OCI-LY3 (cell line): ENCODE measurements around the gene CHTF18.

Source experiments
- H2AFZ ChIP-seq: fragments of 200-600, 300-600 bp; shearing (Covaris generic); 2 replicates; pipeline ENCODE4 v1.6.0; 2014; ENCODE audit warnings: antibody characterized with exemption, low read depth, low read length
- H3K27ac ChIP-seq: fragments of 200-600, 300-600 bp; sonication (generic); 2 replicates; pipeline ENCODE4 v1.5.1; 2014; ENCODE audit warnings: mild to moderate bottlenecking, low read length, moderate library complexity, mixed read lengths
- H3K27me3 ChIP-seq: fragments of 200-600, 300-600 bp; sonication (generic); 2 replicates; pipeline ENCODE4 v1.6.1; 2014; ENCODE audit warnings: low read depth, low read length, mixed read lengths
- H3K36me3 ChIP-seq: fragments of 200-600, 300-600 bp; sonication (generic); replicated peaks from 2 replicates; pipeline ENCODE3; 2014; ENCODE audit warnings: low read depth, low read length, mixed read lengths
- H3K4me1 ChIP-seq: fragments of 300-600, 200-600 bp; sonication (generic); 2 replicates; pipeline ENCODE4 v1.6.1; 2014; ENCODE audit warnings: low read length, mixed read lengths
- H3K4me2 ChIP-seq: fragments of 200-600, 300-600 bp; sonication (generic); 2 replicates; pipeline ENCODE4 v1.6.1; 2014; ENCODE audit warnings: low read length, mixed read lengths
- H3K4me3 ChIP-seq: fragments of 300-600, 200-600 bp; sonication (generic); 2 replicates; pipeline ENCODE4 v1.5.1; 2014; ENCODE audit warnings: antibody characterized with exemption, mild to moderate bottlenecking, low read length, moderate library complexity
- H3K79me2 ChIP-seq: fragments of 300-600, 200-600 bp; shearing (Covaris generic); 2 replicates; pipeline ENCODE4 v1.6.1; 2014; ENCODE audit warnings: mild to moderate bottlenecking, low read length, mixed read lengths
- H3K9ac ChIP-seq: fragments of 300-600, 200-600 bp; shearing (Covaris generic); 2 replicates; pipeline ENCODE4 v1.6.0; 2014; ENCODE audit warnings: mild to moderate bottlenecking, low read length, moderate library complexity
- H3K9me3 ChIP-seq: fragments of 200-600, 300-600 bp; shearing (Covaris generic); 2 replicates; pipeline ENCODE4 v1.6.1; 2014; ENCODE audit warnings: low read length, mixed read lengths; ENCODE audit not compliant: insufficient read depth
- H4K20me1 ChIP-seq: fragments of 200-600, 300-600 bp; sonication (generic); 2 replicates; pipeline ENCODE4 v1.6.1; 2016; ENCODE audit warnings: low read length, mixed read lengths; ENCODE audit not compliant: insufficient read depth
- EZH2phosphoT487 ChIP-seq: fragments of 200-600 bp; shearing (Covaris generic); IDR thresholded peaks from 2 replicates; pipeline ENCODE4 v1.6.1; 2018; ENCODE audit warnings: antibody characterized with exemption, mixed run types, low read depth
- TF ChIP-seq, protein P1 (sequence below): fragments of 200-600, 300-600 bp; sonication (generic); IDR thresholded peaks from 2 replicates; pipeline ENCODE4 v1.5.1; 2014; ENCODE audit warnings: antibody characterized with exemption, low read length, low read depth

The CHTF18 gene

DNA sequence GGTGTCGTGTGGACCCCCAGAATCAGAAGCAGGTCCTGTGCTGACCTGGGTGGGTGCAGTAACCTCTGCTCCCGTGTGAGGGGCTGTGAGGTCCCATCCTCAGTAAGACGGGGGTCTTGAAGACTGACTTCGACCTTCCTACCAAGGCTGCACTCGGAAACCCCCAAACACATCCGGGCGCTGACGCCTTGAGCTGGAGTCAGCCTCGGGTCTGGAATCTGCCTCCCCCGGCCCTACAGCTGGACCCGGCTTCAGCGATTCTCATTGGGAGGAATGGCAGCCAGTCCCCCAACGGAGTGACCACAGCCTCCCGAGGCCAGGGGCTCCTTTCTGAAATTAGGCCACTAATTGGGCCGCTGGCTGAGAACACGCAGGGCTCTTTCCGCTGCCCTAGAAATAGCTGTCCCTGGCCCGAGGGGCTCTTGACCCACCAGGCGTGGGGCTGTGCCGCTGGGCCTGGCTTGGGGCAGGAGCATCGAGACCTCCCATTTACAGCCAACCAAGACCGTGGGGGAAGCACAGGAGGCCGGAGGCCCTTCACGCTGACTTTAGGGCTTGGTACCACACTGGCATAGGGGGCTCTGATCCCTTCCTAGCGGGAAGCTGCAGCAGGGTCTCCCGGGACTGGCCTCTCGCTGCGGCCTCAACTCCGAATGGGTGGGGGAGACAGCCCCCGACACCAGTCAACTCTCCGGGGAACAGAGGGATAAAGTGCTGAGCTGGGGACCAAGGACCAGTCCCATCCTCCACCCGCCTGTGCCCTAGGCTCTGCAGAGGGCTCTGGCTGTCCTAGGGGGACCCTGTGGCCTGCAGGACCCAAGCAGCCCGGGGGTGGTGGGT is 14.7 kb downstream of the CHTF18 start:
- no peaks in the 10 kb centered on the region for H3K36me3 ChIP-seq
- H3K4me2 ChIP-seq, result no peak overlapping the region
- H3K4me3 ChIP-seq, result no peak overlapping the region
- H3K27me3 ChIP-seq, result peaks cover 16% of the 10 kb centered on the region
- H3K79me2 ChIP-seq, result peaks cover 8% of the 10 kb centered on the region; the same call in 1 of the 2 replicates
- no peak for TF ChIP-seq EZH2phosphoT487
- TF ChIP-seq, protein P1, sequence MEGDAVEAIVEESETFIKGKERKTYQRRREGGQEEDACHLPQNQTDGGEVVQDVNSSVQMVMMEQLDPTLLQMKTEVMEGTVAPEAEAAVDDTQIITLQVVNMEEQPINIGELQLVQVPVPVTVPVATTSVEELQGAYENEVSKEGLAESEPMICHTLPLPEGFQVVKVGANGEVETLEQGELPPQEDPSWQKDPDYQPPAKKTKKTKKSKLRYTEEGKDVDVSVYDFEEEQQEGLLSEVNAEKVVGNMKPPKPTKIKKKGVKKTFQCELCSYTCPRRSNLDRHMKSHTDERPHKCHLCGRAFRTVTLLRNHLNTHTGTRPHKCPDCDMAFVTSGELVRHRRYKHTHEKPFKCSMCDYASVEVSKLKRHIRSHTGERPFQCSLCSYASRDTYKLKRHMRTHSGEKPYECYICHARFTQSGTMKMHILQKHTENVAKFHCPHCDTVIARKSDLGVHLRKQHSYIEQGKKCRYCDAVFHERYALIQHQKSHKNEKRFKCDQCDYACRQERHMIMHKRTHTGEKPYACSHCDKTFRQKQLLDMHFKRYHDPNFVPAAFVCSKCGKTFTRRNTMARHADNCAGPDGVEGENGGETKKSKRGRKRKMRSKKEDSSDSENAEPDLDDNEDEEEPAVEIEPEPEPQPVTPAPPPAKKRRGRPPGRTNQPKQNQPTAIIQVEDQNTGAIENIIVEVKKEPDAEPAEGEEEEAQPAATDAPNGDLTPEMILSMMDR, result no peak
- no peaks in the 10 kb centered on the region for H4K20me1 ChIP-seq
- H2AFZ ChIP-seq, result no peak overlapping the region
- H3K9ac ChIP-seq, result no peak overlapping the region
- no peak overlapping the region for H3K27ac ChIP-seq
- H3K9me3 ChIP-seq, result no peaks in the 10 kb centered on the region
- H3K4me1 ChIP-seq, result 0 out of 2 replicates have a peak, but pooled peaks cover 4% of the 10 kb centered on the region

DNA sequence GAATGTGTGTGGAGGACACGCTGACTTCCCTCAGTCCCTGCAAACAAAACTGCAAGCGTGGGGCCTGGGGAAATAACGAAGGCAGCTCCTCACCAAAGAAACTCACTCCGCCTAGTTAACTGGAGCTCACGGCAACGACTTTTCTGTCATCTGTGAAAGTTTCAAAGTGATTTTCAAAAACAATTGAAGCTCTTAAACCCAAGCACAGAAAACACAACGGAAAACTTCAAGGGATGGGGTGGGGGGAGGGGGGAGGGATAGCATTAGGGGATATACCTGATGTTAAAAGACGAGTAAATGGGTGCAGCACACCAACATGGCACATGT is 15.3 kb downstream of the CHTF18 start:
- Histone ChIP-seq H3K9ac (no peak overlapping the region), H3K4me1 (peaks cover 7% of the 10 kb centered on the region), H3K27me3 (peaks cover 16% of the 10 kb centered on the region), H3K79me2 (peaks cover 8% of the 10 kb centered on the region; the same call in 1 of the 2 replicates), H3K4me3 (no peak overlapping the region), H3K36me3 (no peaks in the 10 kb centered on the region), H3K9me3 (no peaks in the 10 kb centered on the region), H4K20me1 (no peaks in the 10 kb centered on the region), H2AFZ (no peak overlapping the region), H3K4me2 (no peak overlapping the region), H3K27ac (no peak overlapping the region)
- TF ChIP-seq, protein P1, result no peak
- no peak for TF ChIP-seq EZH2phosphoT487

DNA sequence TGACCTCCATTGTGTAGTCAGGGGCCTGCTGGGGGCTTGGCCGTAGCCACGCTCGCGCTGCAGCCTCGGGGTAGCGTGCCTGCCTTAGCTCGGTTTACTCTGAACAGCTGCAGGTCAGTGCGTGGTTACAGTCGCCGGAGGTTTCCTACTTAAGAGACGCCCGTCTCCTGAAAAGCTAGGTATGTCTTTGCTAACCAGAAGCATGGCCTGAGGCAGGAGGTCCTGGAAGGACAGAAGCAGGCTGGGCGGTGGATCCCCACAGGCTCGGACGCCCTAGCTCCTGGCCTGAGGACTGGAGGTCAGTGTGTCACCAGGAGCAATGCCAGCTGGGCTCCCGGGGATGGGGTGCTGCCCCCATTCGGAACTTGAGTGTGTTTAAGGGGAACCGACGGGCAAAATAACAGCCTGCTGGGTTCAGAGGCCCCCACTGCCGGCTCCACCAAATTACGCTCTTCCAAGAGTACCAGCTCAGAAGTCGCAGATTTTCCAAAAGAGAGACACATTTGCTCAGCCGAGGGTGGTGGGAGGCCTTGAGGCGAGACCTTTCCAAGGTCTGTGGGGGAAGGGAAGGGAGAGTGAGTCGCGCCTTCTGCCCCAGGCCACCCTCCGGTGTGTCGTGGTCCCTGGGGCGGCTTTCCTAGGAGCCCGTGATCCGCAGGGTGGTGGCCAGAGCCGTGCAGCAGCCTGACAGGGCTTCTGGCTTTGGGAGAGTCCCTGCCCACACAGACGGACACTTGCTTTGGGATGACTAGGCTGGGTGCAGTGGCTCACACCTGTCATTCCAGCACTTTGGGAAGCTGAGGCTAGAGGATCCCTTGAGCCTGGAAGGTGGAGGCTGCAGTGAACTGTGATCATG is 16.0 kb downstream of the CHTF18 start:
- Histone ChIP-seq H3K4me3 (no peak overlapping the region), H2AFZ (no peak overlapping the region), H3K79me2 (peaks cover 8% of the 10 kb centered on the region; the same call in 1 of the 2 replicates), H3K4me1 (peaks cover 4% of the 10 kb centered on the region), H3K27ac (no peak overlapping the region), H3K9ac (no peak overlapping the region), H3K36me3 (no peaks in the 10 kb centered on the region), H3K4me2 (no peak overlapping the region), H4K20me1 (no peaks in the 10 kb centered on the region), H3K9me3 (no peaks in the 10 kb centered on the region), H3K27me3 (peaks cover 16% of the 10 kb centered on the region)
- no peak for TF ChIP-seq EZH2phosphoT487
- TF ChIP-seq, protein P1, result no peak

DNA sequence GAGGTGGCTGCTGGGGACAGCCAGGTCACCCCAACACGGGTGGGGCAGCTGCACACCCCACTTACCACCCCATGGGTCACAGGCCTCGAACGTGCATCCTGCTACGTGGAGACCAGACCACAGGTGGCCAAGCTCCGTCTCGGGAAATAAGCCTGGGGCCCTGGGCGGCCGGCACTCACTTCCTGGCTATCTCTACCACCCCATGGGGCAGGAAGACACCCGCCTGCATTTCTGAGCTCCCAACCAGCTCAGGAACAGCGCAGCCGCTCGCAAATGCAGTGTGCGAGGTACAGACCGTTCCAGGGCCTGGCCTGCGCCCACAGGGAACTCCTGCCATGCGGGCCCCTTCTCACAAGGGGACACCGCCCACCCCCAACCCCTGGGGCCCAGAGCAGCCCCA is 17.1 kb downstream of the CHTF18 start:
- Histone ChIP-seq H3K27me3 (peaks cover 16% of the 10 kb centered on the region), H3K9ac (no peak overlapping the region), H3K4me1 (peaks cover 4% of the 10 kb centered on the region), H3K27ac (no peak overlapping the region), H3K9me3 (no peaks in the 10 kb centered on the region), H2AFZ (no peak overlapping the region), H4K20me1 (no peaks in the 10 kb centered on the region), H3K4me3 (no peak overlapping the region), H3K4me2 (no peak overlapping the region), H3K79me2 (peaks cover 8% of the 10 kb centered on the region; the same call in 1 of the 2 replicates), H3K36me3 (no peaks in the 10 kb centered on the region)
- no peak for TF ChIP-seq EZH2phosphoT487
- TF ChIP-seq, protein P1, result no peak
